LNCaP clone FGC (cell line): ENCODE data around the gene FOXRED1.
A peak's percentile ranks its signal among the peaks of the same experiment; 100 is the strongest.
"Not testable (repeated sequence)": the region's sequence is repeated elsewhere in the genome, so short reads cannot be mapped to it uniquely, and the experiment has no call there.

Experiments used
- DNase-seq: peaks from one replicate; pipeline ENCODE4 v3.0.0-alpha.2; 2011; ENCODE audit warnings: low read depth
- H3K4me3 ChIP-seq: 2 replicates; pipeline ENCODE4 v1.5.1; 2011; ENCODE audit warnings: mild to moderate bottlenecking, low read depth, low read length, control low read depth
- TF ChIP-seq, protein P1 (sequence below): IDR thresholded peaks from 2 replicates; pipeline ENCODE4 v1.5.1; 2012; ENCODE audit warnings: mild to moderate bottlenecking; ENCODE audit not compliant: control insufficient read depth, insufficient read depth; ENCODE audit errors: extremely low read depth

Gene FOXRED1

DNA sequence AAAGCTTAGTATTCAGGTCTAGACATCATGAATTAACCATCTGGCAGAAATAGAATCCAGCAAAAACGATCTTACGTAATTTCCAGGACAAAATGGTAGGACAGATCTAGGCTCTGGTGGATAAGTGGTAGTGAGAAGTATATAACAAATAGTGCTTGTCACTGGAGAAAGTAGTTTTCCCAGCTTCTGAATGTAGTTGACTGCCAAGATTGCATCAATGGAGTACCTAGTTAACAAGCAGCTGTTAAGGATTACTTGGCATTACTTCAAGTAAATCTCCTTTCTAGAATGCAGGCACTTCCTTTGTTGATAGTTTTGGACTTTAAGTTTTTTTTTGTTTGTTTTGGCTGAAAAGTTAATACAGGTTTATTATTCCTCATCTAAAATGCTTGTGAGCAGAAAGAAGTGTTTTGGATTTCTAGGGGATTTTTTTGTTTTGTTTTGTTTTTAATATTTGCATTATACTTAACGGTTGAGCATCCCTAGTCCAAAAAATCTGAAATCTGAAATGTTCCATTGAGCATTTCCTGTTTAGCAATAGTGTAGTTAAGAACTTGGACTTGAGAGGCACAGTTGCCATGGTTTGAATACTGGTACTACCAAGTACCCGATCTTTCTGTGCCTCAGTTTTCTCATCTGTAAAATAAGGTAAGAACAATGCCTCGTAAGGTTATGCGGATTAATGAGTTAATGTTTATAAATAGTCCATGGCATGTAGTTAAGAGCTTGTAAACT is 37.1 kb upstream of the FOXRED1 start:
- DNase-seq, result peak; percentile 99
- TF ChIP-seq, protein P1, sequence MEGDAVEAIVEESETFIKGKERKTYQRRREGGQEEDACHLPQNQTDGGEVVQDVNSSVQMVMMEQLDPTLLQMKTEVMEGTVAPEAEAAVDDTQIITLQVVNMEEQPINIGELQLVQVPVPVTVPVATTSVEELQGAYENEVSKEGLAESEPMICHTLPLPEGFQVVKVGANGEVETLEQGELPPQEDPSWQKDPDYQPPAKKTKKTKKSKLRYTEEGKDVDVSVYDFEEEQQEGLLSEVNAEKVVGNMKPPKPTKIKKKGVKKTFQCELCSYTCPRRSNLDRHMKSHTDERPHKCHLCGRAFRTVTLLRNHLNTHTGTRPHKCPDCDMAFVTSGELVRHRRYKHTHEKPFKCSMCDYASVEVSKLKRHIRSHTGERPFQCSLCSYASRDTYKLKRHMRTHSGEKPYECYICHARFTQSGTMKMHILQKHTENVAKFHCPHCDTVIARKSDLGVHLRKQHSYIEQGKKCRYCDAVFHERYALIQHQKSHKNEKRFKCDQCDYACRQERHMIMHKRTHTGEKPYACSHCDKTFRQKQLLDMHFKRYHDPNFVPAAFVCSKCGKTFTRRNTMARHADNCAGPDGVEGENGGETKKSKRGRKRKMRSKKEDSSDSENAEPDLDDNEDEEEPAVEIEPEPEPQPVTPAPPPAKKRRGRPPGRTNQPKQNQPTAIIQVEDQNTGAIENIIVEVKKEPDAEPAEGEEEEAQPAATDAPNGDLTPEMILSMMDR, result no peak

DNA sequence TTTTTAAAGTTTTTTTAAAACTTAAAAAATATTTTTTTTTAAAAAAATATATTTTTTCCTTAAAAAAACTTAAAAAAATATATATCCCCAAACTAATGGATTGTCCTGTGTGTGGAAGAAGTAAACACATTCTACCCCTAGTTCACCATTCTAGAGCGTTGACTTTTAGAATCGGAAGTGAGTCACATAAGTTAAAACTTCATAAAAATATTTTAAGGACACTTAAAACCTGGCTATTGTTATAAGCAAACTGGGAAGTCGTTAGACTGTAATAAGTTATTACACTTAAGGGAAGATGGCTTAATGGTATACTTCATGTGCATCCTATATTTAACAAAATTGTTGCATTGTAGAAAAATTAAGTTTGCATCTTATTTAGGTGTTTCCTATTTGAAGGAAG is 36.3 kb upstream of the FOXRED1 start:
- H3K4me3 ChIP-seq, result no peak overlapping the region
- DNase-seq, result no peak
- TF ChIP-seq, protein P1, result no peak

More for the DNA sequence above, 37.1 kb upstream of the FOXRED1 start:
- no peak overlapping the region for H3K4me3 ChIP-seq

DNA sequence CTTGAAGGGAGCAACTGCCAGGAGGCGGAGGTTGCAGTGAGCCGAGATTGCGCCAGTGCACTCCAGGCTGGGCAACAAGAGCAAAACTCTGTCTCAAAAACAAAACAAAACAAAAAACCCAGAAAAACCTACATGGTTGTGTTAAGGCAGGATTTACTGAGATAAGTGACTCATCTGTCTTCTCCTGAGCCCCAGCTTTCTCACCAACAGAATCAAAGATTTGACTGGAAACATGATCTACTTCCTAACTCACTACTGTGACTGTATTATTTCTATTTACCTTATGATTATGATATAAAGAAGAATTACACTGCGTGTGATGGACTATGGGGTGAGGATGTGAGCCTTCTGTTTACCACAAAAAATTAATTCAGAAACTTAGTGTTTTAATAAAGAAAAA is 35.6 kb upstream of the FOXRED1 start:
- no peak for DNase-seq
- TF ChIP-seq, protein P1, result no peak
- H3K4me3 ChIP-seq, result no peak overlapping the region

DNA sequence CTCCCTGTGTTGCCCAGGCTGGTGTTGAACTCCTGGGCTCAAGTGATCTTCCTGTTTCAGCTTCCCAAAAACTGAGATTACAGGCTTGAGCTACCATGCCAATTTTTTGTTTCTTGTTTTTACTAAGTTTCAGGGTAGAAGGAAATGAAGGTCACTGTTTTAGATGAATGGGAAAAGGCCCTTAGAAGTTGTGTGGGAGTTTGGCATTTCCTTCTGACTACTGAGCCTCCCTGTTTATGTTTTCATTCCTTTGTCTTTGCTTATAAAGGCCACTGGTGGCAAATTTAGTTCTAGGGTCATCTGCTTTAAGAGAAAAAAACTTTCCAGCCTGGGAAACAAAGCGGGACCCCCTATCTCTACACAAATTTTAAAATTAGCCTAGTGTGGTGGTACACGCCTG is 22.3 kb upstream of the FOXRED1 start:
- TF ChIP-seq, protein P1, result no peak
- no peak overlapping the region for H3K4me3 ChIP-seq

DNA sequence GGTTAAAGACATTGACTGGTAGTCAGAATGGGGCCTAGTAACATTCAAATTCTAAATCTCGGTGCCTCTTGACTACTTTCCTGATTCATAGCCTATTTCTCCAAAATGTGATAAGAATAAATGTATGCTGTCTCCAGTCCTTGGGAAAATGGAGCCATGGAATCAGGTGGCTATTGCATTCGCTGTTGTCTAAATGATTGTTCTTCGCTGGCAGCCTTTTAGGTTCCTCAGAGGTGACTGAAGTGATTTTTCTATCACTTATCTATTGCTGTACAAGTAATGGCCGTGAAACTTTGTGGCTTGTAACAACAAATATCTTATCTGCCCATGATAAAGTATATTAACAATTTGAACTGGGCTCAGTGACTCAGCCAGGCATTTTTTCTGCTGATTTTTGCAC is 15.7 kb upstream of the FOXRED1 start:
- H3K4me3 ChIP-seq, result no peak overlapping the region
- TF ChIP-seq, protein P1, result no peak
- DNase-seq, result no peak

More for the DNA sequence above, 22.3 kb upstream of the FOXRED1 start:
- no peak for DNase-seq

DNA sequence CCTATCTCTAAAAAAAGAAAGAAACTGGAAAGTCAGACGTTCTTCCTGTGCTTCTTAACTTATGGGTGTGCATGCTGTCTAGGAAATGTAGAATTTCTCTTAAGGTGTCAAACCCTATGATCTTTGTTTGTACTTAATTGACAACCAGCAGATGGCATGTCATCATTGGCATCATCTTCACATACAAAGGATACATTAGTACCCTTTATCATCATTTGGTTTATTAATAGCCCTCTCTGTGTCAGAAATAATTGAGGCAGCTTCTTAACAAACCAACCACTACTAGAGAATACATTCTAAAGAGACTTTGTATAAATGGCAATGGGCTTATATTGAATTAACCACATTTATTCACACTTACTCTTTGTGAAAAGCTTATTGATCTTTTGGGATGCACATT is 14.1 kb upstream of the FOXRED1 start:
- no peak for DNase-seq
- TF ChIP-seq, protein P1, result no peak
- no peak overlapping the region for H3K4me3 ChIP-seq

DNA sequence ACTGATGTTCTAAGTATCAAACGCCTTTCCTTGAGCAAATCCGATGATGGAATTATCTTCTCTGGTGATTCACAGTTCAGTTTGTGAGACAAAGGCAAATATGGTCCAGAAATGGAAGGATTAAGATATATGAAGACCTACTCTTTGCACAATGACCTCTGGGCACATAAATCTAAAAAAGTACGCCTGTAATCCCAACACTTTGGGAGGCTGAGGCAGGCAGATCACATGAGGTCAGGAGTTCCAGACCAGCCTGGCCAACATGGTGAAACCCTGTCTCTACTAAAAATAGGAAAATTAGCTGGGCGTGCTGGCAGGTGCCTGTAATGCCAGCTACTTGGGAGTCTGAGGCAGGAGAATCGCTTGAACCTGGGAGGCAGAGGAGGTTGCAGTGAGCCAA is 13.4 kb upstream of the FOXRED1 start:
- not testable (repeated sequence) for H3K4me3 ChIP-seq, DNase-seq
